WTC11 (cell line): ENCODE data around the gene AQP9. TPM values are rescaled to one million over a fixed set of nuclear protein-coding genes. Genes with fewer than 3 reads are reported as not detected.

ENCODE experiments used
- ATAC-seq: fragments of 200-7000 bp; cut with Tn5 transposase; 2 replicates; pipeline ENCODE4 v1.10.0; 2021; ENCODE audit warnings: mild to moderate bottlenecking, moderate library complexity
- CTCF ChIA-PET: fragments of 300-600 bp; sonication (Branson Sonifier 250); formaldehyde crosslinking; loops from one replicate; lab custom pipeline; 2021; ENCODE audit warnings: antibody characterized with exemption; lab: Charles Lee
- POLR2A ChIA-PET: fragments of 350-600 bp; sonication (Branson Sonifier 250); formaldehyde crosslinking; loops from one replicate; lab custom pipeline; 2021; ENCODE audit warnings: antibody characterized with exemption; lab: Charles Lee
- DNase-seq: peaks from one replicate; pipeline ENCODE4 v3.0.0; 2021; ENCODE audit warnings: low spot score
- H3K27ac Mint-ChIP-seq: 2 replicates; pipeline ENCODE4 v1.8.0; 2021; ENCODE audit warnings: mixed read lengths
- H3K27me3 Mint-ChIP-seq: 2 replicates; pipeline ENCODE4 v1.8.0; 2021; ENCODE audit warnings: low read depth, mild to moderate bottlenecking, moderate library complexity, mixed read lengths
- H3K36me3 Mint-ChIP-seq: 2 replicates; pipeline ENCODE4 v1.8.0; 2021; ENCODE audit warnings: mixed read lengths
- H3K4me1 Mint-ChIP-seq: 2 replicates; pipeline ENCODE4 v1.8.0; 2022; ENCODE audit warnings: mixed read lengths
- H3K4me3 Mint-ChIP-seq: 2 replicates; pipeline ENCODE4 v1.8.0; 2021; ENCODE audit warnings: mild to moderate bottlenecking, moderate library complexity, mixed read lengths
- H3K9me3 Mint-ChIP-seq: 2 replicates; pipeline ENCODE4 v1.8.0; 2021; ENCODE audit warnings: mixed read lengths
- CTCF ChIP-seq: fragments of 200-600 bp; IDR thresholded peaks from 2 replicates; pipeline ENCODE4 v1.8.0; 2022; ENCODE audit warnings: antibody characterized with exemption
- ELF4 ChIP-seq: sonication (generic); formaldehyde crosslinking; IDR thresholded peaks from 2 replicates; pipeline ENCODE4 v1.8.1; 2022; ENCODE audit warnings: low read depth, mild to moderate bottlenecking, moderate library complexity, missing genetic modification reagents
- ERG ChIP-seq: fragments of 250-450 bp; sonication (Bioruptor Pico); IDR thresholded peaks from 2 replicates; pipeline ENCODE4 v1.8.0; 2021; ENCODE audit warnings: mild to moderate bottlenecking
- FOXJ3 ChIP-seq: sonication (generic); formaldehyde crosslinking; IDR thresholded peaks from 2 replicates; pipeline ENCODE4 v1.9.0; 2021; ENCODE audit warnings: missing genetic modification reagents, mild to moderate bottlenecking, borderline replicate concordance
- FOXP4 ChIP-seq: sonication (generic); formaldehyde crosslinking; IDR thresholded peaks from 2 replicates; pipeline ENCODE4 v1.8.0; 2022; ENCODE audit warnings: mild to moderate bottlenecking, missing genetic modification reagents
- GRHL2 ChIP-seq: fragments of 250-450 bp; sonication (Bioruptor Pico); IDR thresholded peaks from 2 replicates; pipeline ENCODE4 v1.8.0; 2022; ENCODE audit warnings: mild to moderate bottlenecking, moderate library complexity; ENCODE audit not compliant: insufficient replicate concordance, severe bottlenecking
- GTF2I ChIP-seq: fragments of 250-450 bp; sonication (Bioruptor Pico); conservative IDR thresholded peaks from 2 replicates; pipeline ENCODE4 v1.4.0; 2021; ENCODE audit warnings: mild to moderate bottlenecking
- KAT7 ChIP-seq: sonication (generic); formaldehyde crosslinking; IDR thresholded peaks from 2 replicates; pipeline ENCODE4 v1.8.1; 2023; ENCODE audit warnings: missing genetic modification reagents, mild to moderate bottlenecking, borderline replicate concordance
- MLX ChIP-seq: sonication (generic); formaldehyde crosslinking; IDR thresholded peaks from 2 replicates; pipeline ENCODE4 v1.8.1; 2023; ENCODE audit warnings: mild to moderate bottlenecking, missing genetic modification reagents, moderate library complexity
- MXD4 ChIP-seq: fragments of 250-450 bp; sonication (Bioruptor Pico); IDR thresholded peaks from 2 replicates; pipeline ENCODE4 v1.8.0; 2021; ENCODE audit warnings: mild to moderate bottlenecking, moderate library complexity, borderline replicate concordance
- NFYB ChIP-seq: sonication (generic); formaldehyde crosslinking; conservative IDR thresholded peaks from 2 replicates; pipeline ENCODE4 v1.8.0; 2022; ENCODE audit warnings: low read depth, missing genetic modification reagents
- PRRX2 ChIP-seq: fragments of 250-450 bp; sonication (Bioruptor Pico); IDR thresholded peaks from 2 replicates; pipeline ENCODE4 v1.8.0; 2021; ENCODE audit warnings: mild to moderate bottlenecking
- RORB ChIP-seq: fragments of 250-450 bp; sonication (Bioruptor Pico); IDR thresholded peaks from 2 replicates; pipeline ENCODE4 v1.9.0; 2021; ENCODE audit warnings: mild to moderate bottlenecking
- STAT6 ChIP-seq: sonication (generic); formaldehyde crosslinking; conservative IDR thresholded peaks from 2 replicates; pipeline ENCODE4 v1.8.1; 2023; ENCODE audit warnings: mild to moderate bottlenecking, low read depth, missing genetic modification reagents, moderate library complexity
- ZNF232 ChIP-seq: sonication (generic); formaldehyde crosslinking; IDR thresholded peaks from 2 replicates; pipeline ENCODE4 v1.8.0; 2022; ENCODE audit warnings: mild to moderate bottlenecking, missing genetic modification reagents
- total RNA-seq: library from RNA; stranded (reverse); gene quantifications from 3 replicates; pipeline ENCODE4 v1.2.3, GENCODE V29; 2021

Gene AQP9
- total RNA-seq, 1 experiment from 2014 or later = 0.07 TPM

GRCh38 chr15:58212909-58213526 is 74.8 kb downstream of the AQP9 start:
- H3K27me3 Mint-ChIP-seq = no peaks in the 10 kb centered on the region
- no peak overlapping the region for H3K4me3 Mint-ChIP-seq

More at GRCh38 chr15:58212909-58213526, 74.8 kb downstream of the AQP9 start:
- Mint-ChIP-seq H3K4me1 (peaks cover 6% of the 10 kb centered on the region), H3K27ac (no peak overlapping the region), H3K36me3 (no peaks in the 10 kb centered on the region), H3K9me3 (peaks cover 5% of the 10 kb centered on the region)
- ATAC-seq = peak; percentile 87
- DNase-seq = no peak
- POLR2A ChIA-PET = no interaction called here
- no peak for TF ChIP-seq ZNF232 (CRISPR knock-in tag)
- no peak for TF ChIP-seq PRRX2 (CRISPR knock-in tag)
- no peak for TF ChIP-seq ELF4 (CRISPR knock-in tag)
- no peak for TF ChIP-seq CTCF
- TF ChIP-seq GTF2I (CRISPR knock-in tag) = no peak
- no peak for TF ChIP-seq MLX
- TF ChIP-seq KAT7 (CRISPR knock-in tag) = no peak
- no peak for TF ChIP-seq ERG (CRISPR knock-in tag)
- no peak for TF ChIP-seq STAT6
- no peak for TF ChIP-seq RORB (CRISPR knock-in tag)
- no peak for TF ChIP-seq FOXJ3 (CRISPR knock-in tag)
- no peak for TF ChIP-seq NFYB (CRISPR knock-in tag)
- no peak for TF ChIP-seq FOXP4
- no peak for TF ChIP-seq MXD4 (CRISPR knock-in tag)
- TF ChIP-seq GRHL2 (CRISPR knock-in tag) = no peak
- CTCF ChIA-PET = interaction anchor here (0.6 to 2.6 kb wide), 10 partner anchors 9 to 514 kb away, joined by 3 to 20 read pairs (median 4); no protein-coding TSS in a partner anchor
